Cardiac fibroblast (primary cell): ENCODE data around the gene ROR2.

Source experiments
- DNase-seq, 2 donors: peaks; one replicate each; pipeline versions ENCODE4 v3.0.0 to v3.0.0-alpha.2; 2010; ENCODE audit warnings: low read depth in 2 of 2
- H3K4me3 ChIP-seq, 2 donors: replicated peaks in 1 of 2; 1 replicate in 1 of 2; 2 replicates in 1 of 2; pipeline ENCODE4 v1.5.1; 2011; ENCODE audit warnings: low read depth in 2 of 2, low read length in 2 of 2, mild to moderate bottlenecking in 2 of 2, moderate library complexity in 1 of 2
- TF ChIP-seq, protein P1 (sequence below): IDR thresholded peaks from one replicate; pipeline ENCODE4 v1.5.1; 2011; ENCODE audit warnings: low read depth, mild to moderate bottlenecking, low read length, inconsistent platforms

ROR2 gene

DNA sequence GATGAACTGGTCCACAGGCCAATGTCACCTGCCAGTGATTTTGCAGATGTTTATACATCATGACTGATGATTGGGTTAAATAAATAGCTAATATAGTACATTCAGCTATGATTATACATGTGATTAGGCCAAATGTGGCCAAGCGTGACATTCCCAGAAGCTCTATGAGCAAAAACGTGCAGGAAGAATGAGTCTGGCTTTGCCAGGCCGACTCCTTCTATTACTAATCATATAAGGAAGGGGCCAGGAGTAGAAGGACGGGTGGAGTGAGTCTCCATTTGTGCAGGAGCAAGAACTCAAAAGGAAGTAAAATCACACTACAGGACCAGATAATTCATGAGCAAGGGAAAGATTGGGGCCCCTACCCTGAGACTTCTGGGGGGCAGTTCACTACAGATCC, 178.2 kb downstream of the ROR2 start:
- H3K4me3 ChIP-seq = no peak overlapping the region
- TF ChIP-seq, protein P1, sequence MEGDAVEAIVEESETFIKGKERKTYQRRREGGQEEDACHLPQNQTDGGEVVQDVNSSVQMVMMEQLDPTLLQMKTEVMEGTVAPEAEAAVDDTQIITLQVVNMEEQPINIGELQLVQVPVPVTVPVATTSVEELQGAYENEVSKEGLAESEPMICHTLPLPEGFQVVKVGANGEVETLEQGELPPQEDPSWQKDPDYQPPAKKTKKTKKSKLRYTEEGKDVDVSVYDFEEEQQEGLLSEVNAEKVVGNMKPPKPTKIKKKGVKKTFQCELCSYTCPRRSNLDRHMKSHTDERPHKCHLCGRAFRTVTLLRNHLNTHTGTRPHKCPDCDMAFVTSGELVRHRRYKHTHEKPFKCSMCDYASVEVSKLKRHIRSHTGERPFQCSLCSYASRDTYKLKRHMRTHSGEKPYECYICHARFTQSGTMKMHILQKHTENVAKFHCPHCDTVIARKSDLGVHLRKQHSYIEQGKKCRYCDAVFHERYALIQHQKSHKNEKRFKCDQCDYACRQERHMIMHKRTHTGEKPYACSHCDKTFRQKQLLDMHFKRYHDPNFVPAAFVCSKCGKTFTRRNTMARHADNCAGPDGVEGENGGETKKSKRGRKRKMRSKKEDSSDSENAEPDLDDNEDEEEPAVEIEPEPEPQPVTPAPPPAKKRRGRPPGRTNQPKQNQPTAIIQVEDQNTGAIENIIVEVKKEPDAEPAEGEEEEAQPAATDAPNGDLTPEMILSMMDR = no peak
- DNase-seq = no peak

DNA sequence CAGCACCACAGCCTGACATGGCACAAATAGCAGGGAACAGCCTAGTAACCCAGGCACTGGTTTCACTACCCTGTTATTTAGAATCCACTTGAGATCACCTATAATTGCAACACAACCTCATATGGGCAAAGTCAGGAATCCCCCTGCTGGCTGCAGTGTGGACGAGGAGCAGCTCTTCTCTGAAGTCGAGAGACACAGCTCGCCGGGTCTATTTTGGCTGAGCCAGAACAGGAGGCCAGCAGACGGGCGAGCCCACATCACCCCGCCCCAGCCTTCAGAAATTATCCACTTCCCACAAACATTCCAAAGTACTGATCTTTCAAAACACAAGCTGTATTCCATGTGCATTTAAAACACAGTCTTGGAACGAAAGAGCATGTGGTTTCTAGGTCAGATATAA, 179.0 kb downstream of the ROR2 start:
- DNase-seq = peak; percentile 79 to 94
- H3K4me3 ChIP-seq = no peak overlapping the region
- TF ChIP-seq, protein P1 = peak; percentile 32

DNA sequence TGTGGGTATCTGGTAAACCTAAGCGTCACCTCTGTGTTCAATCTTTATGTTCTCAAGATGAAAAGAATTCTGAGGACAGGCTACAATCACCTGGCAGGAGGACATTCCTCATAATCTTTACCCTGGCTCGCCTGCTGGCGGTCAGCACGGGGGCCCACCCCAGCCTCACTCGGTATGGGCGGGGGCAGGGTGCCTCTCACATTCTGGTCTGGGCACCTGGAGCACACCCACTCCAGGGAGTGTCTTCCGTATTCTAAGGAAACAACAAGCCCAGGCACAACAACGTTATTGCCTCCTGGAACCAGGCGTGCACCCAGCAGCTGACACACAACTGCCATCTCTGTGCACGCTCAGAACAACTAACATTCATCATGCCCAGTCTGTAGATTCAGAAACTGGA, 179.8 kb downstream of the ROR2 start:
- H3K4me3 ChIP-seq = no peak overlapping the region
- no peak for DNase-seq

DNA sequence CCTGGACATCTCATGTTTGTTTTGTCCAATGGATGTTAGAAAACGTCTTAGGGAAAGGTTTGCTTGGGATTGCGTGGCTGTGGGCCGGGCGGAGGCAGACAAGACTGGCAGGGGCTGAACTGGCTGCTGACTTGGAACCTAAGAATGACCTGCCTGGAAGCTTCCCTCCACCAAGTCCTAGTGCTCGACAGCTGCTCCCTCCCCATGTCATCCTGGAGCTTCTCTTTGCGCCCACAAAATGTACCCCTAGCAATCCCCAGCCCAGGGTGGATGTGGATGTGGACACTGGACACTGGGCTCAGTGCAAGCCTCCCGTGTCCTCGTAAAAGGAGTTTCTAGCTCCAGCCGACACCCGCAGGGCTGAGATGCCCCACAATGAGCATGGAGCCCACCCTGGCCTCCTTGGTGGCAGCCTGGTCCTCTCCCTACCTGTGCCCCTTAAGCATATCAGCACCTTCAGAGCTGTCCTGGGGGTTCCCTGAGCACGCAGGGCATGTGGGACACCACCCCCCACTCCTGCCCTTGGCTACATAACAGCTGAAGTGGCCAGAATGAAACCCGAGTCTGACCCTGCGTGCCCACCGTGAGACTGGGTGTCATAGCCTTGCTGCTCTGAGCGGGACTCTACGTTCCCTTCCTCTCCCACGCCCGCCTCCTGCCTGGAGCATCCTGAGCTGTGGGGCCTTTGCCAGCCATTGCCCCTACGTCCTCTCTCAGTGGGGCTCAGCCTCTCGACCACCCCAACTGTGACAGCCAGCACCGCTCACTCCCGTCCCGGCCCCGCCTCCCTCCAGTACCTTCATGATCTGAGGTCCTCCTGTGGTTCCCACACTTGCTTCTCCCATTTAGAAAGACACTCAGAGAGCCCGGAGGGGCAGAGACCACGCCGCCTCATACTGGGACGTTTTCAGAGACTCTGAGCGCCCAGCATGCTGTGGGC, 180.8 kb downstream of the ROR2 start:
- no peak for DNase-seq
- no peak overlapping the region for H3K4me3 ChIP-seq
- TF ChIP-seq, protein P1 = no peak

More for the DNA sequence above, 179.8 kb downstream of the ROR2 start:
- TF ChIP-seq, protein P1 = no peak

DNA sequence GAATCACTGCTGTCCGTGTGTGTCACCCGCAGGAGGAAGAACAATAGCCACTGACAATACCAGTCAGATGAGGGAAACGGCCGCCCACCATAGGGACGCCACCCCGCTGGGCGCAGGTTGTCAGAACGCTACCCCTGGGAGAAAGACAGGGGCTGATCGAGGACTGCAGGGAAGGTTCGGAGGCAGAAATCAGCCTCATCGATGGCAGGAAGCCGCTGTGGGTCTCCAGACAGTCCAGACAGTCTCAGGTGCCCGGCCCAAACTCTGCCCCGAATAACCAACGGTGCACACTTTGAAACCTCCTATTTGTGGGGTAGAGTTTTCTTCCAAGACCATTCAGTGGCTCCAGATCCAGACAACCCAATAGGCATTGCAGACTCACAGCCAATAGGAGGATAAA, 181.5 kb downstream of the ROR2 start:
- no peak overlapping the region for H3K4me3 ChIP-seq
- no peak for DNase-seq
- TF ChIP-seq, protein P1 = no peak

DNA sequence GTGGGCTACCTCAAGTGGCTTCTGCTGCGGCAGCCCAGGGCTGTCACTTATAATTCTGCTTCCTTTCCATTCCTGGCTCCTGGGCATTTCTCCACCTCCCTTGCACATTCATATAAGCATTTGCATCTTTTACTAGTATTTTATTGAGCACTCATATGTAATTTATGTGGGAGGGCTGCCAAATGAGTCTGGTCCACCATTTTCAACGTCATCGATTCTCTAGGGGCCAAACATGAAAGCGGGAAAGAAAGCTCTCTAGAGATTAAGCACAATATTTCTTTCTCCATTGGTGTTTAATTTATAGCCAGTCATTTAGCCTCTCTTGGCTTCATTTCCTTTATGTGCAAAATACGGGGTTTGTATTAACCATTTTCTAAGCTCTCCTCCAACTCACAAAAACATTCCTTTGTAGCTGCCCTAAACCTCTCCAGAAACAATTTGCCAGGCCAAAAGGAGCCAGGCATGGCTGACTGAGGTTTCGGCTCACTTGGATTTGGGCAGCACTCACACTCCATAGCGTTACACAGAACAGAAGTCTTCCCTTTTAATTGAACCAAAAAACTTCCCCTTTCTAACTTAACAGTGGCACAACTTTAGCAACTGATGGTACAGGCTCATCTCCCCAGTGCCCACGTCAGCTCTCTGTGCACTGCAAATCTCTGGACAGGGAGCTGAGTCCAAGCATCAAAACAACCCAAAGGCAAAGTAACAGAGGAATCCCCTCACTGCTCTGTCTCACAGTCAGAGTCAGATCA, 183.5 kb downstream of the ROR2 start:
- no peak overlapping the region for H3K4me3 ChIP-seq
- DNase-seq = no peak
- TF ChIP-seq, protein P1 = no peak
